HEK293 (cell line): Measurements from ENCODE around the gene SLC6A13.

Experiments
- CTCF ChIA-PET: fragments of 350-600 bp; formaldehyde crosslinking; extraction: SDS; loops from one replicate; lab custom pipeline; 2021; ENCODE audit warnings: antibody characterized with exemption; lab: Yijun Ruan, JAX
- POLR2A ChIA-PET: fragments of 300-600 bp; formaldehyde crosslinking; extraction: SDS; loops from one replicate; lab custom pipeline; 2020; ENCODE audit warnings: antibody characterized with exemption, inconsistent platforms; lab: Yijun Ruan, JAX
- H3K27ac ChIP-seq: fragments of 200-500 bp; sonication (Bioruptor generic); 2 replicates; pipeline ENCODE4 v1.5.1; 2014; ENCODE audit warnings: low read depth, low read length, control low read depth, inconsistent platforms; ENCODE audit errors: extremely low read depth
- H3K36me3 ChIP-seq, 2 experiments: fragments of 200-500 bp in 1 of 2; sonication (Bioruptor generic) in 1 of 2; 1 replicate in 1 of 2; 2 replicates in 1 of 2; pipeline ENCODE4 v1.5.1; 2014 to 2017; ENCODE audit warnings: inconsistent platforms in 2 of 2, low read length in 2 of 2; ENCODE audit not compliant: control insufficient read depth in 2 of 2, insufficient read depth in 1 of 2
- H3K4me1 ChIP-seq: fragments of 200-500 bp; sonication (Bioruptor generic); 2 replicates; pipeline ENCODE4 v1.5.1; 2014; ENCODE audit warnings: mild to moderate bottlenecking, low read length, inconsistent platforms; ENCODE audit not compliant: control insufficient read depth, insufficient read depth
- H3K4me3 ChIP-seq: 2 replicates; pipeline ENCODE4 v1.5.1; 2011; ENCODE audit warnings: low read depth, mild to moderate bottlenecking, control low read depth, low read length, moderate library complexity
- H3K9me3 ChIP-seq: fragments of 200-500 bp; sonication (Bioruptor generic); 2 replicates; pipeline ENCODE4 v1.5.1; 2014; ENCODE audit warnings: low read depth, low read length, inconsistent platforms; ENCODE audit not compliant: control insufficient read depth, insufficient read depth
- ATF2 ChIP-seq: fragments of 450-650 bp; formaldehyde crosslinking; IDR thresholded peaks from 2 replicates; pipeline ENCODE4 v1.5.1; 2016; ENCODE audit warnings: missing biosample characterization, missing genetic modification characterization, low read depth
- HOXD13 ChIP-seq: sonication (generic); formaldehyde crosslinking; IDR thresholded peaks from 2 replicates; pipeline ENCODE4 v1.8.0; 2022; ENCODE audit warnings: missing genetic modification reagents, borderline replicate concordance
- PRDM2 ChIP-seq: fragments of 450-650 bp; formaldehyde crosslinking; IDR thresholded peaks from 2 replicates; pipeline ENCODE4 v1.5.1; 2016; ENCODE audit warnings: missing biosample characterization, missing genetic modification characterization, borderline replicate concordance
- SCRT2 ChIP-seq: fragments of 450-650 bp; formaldehyde crosslinking; IDR thresholded peaks from 2 replicates; pipeline ENCODE4 v1.5.1; 2016; ENCODE audit warnings: missing biosample characterization, missing genetic modification characterization
- SETDB1 ChIP-seq: IDR thresholded peaks from one replicate; pipeline ENCODE4 v1.6.1; 2017; ENCODE audit warnings: mild to moderate bottlenecking, low read length, moderate library complexity, mixed read lengths; ENCODE audit not compliant: insufficient read length
- SP3 ChIP-seq: fragments of 450-650 bp; formaldehyde crosslinking; IDR thresholded peaks from 2 replicates; pipeline ENCODE4 v1.5.1; 2016; ENCODE audit warnings: missing biosample characterization, missing genetic modification characterization
- ZBTB6 ChIP-seq: fragments of 450-650 bp; formaldehyde crosslinking; IDR thresholded peaks from 2 replicates; pipeline ENCODE4 v1.5.1; 2017; ENCODE audit warnings: missing biosample characterization, missing genetic modification characterization
- ZFP3 ChIP-seq: fragments of 450-650 bp; formaldehyde crosslinking; IDR thresholded peaks from 2 replicates; pipeline ENCODE4 v1.5.1; 2016; ENCODE audit warnings: low read depth, missing biosample characterization, missing genetic modification characterization
- ZNF175 ChIP-seq: fragments of 450-650 bp; formaldehyde crosslinking; IDR thresholded peaks from 2 replicates; pipeline ENCODE4 v1.5.1; 2016; ENCODE audit warnings: missing biosample characterization, missing genetic modification characterization
- ZNF239 ChIP-seq: fragments of 450-650 bp; formaldehyde crosslinking; IDR thresholded peaks from 2 replicates; pipeline ENCODE4 v1.5.1; 2016; ENCODE audit warnings: missing biosample characterization, missing genetic modification characterization
- ZNF529 ChIP-seq: fragments of 450-650 bp; formaldehyde crosslinking; IDR thresholded peaks from 2 replicates; pipeline ENCODE4 v1.5.1; 2017; ENCODE audit warnings: missing genetic modification characterization, missing biosample characterization; ENCODE audit not compliant: insufficient replicate concordance
- ZNF548 ChIP-seq: fragments of 450-650 bp; formaldehyde crosslinking; IDR thresholded peaks from 2 replicates; pipeline ENCODE4 v1.5.1; 2016; ENCODE audit warnings: missing biosample characterization, missing genetic modification characterization
- ZNF747 ChIP-seq: fragments of 450-650 bp; formaldehyde crosslinking; IDR thresholded peaks from 2 replicates; pipeline ENCODE4 v1.5.1; 2016; ENCODE audit warnings: missing biosample characterization, missing genetic modification characterization
- ZSCAN23 ChIP-seq: fragments of 450-650 bp; formaldehyde crosslinking; IDR thresholded peaks from 2 replicates; pipeline ENCODE4 v1.5.1; 2016; ENCODE audit warnings: missing biosample characterization, missing genetic modification characterization
- TF ChIP-seq, protein P1 (sequence below): fragments of 450-650 bp; formaldehyde crosslinking; optimal IDR thresholded peaks from 2 replicates; pipeline ENCODE3; 2016; ENCODE audit warnings: missing biosample characterization, mild to moderate bottlenecking, missing genetic modification characterization
- TF ChIP-seq, protein P2 (sequence below): fragments of 450-650 bp; formaldehyde crosslinking; IDR thresholded peaks from 2 replicates; pipeline ENCODE4 v1.5.1; 2016; ENCODE audit warnings: missing biosample characterization, missing genetic modification characterization
- TF ChIP-seq, protein P3 (sequence below): fragments of 450-650 bp; formaldehyde crosslinking; IDR thresholded peaks from 2 replicates; pipeline ENCODE4 v1.5.1; 2016; ENCODE audit warnings: missing biosample characterization, missing genetic modification characterization
- TF ChIP-seq, protein P4 (sequence below): fragments of 450-650 bp; formaldehyde crosslinking; IDR thresholded peaks from 2 replicates; pipeline ENCODE4 v1.5.1; 2016; ENCODE audit warnings: missing biosample characterization, missing genetic modification characterization

The SLC6A13 gene

DNA sequence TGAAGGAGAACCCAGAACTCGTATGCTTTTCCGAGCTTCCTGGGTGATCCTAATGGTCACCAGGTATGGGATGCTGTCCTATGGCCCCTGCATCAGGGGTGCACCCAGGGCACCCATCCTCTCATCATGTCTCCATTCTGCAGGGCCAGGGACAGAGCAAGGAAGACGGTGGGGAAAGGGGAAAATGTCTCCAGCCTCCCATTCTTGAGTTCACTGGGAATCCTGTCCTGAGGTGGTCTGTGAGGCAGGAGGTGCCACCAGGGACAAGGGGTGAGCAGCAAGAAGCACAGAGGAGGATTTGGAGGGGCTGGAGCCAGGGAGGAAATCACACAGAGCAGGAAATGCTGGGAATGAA is 33.8 kb downstream of the SLC6A13 start:
- ChIA-PET CTCF (no interaction called here), POLR2A (no interaction called here)

More for the DNA sequence above, 33.8 kb downstream of the SLC6A13 start:
- H3K27ac ChIP-seq: no peak overlapping the region
- TF ChIP-seq, protein P1, sequence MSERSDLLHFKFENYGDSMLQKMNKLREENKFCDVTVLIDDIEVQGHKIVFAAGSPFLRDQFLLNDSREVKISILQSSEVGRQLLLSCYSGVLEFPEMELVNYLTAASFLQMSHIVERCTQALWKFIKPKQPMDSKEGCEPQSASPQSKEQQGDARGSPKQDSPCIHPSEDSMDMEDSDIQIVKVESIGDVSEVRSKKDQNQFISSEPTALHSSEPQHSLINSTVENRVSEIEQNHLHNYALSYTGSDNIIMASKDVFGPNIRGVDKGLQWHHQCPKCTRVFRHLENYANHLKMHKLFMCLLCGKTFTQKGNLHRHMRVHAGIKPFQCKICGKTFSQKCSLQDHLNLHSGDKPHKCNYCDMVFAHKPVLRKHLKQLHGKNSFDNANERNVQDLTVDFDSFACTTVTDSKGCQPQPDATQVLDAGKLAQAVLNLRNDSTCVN (tag by site-specific recombination): no peak
- TF ChIP-seq PRDM2 (tag by site-specific recombination): no peak
- TF ChIP-seq ZNF239 (tag by site-specific recombination): no peak
- no peak for TF ChIP-seq SCRT2 (tag by site-specific recombination)
- TF ChIP-seq, protein P2, sequence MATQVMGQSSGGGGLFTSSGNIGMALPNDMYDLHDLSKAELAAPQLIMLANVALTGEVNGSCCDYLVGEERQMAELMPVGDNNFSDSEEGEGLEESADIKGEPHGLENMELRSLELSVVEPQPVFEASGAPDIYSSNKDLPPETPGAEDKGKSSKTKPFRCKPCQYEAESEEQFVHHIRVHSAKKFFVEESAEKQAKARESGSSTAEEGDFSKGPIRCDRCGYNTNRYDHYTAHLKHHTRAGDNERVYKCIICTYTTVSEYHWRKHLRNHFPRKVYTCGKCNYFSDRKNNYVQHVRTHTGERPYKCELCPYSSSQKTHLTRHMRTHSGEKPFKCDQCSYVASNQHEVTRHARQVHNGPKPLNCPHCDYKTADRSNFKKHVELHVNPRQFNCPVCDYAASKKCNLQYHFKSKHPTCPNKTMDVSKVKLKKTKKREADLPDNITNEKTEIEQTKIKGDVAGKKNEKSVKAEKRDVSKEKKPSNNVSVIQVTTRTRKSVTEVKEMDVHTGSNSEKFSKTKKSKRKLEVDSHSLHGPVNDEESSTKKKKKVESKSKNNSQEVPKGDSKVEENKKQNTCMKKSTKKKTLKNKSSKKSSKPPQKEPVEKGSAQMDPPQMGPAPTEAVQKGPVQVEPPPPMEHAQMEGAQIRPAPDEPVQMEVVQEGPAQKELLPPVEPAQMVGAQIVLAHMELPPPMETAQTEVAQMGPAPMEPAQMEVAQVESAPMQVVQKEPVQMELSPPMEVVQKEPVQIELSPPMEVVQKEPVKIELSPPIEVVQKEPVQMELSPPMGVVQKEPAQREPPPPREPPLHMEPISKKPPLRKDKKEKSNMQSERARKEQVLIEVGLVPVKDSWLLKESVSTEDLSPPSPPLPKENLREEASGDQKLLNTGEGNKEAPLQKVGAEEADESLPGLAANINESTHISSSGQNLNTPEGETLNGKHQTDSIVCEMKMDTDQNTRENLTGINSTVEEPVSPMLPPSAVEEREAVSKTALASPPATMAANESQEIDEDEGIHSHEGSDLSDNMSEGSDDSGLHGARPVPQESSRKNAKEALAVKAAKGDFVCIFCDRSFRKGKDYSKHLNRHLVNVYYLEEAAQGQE (tag by site-specific recombination): no peak
- no peak for TF ChIP-seq ATF2 (tag by site-specific recombination)
- TF ChIP-seq ZNF548: no peak
- TF ChIP-seq, protein P3, sequence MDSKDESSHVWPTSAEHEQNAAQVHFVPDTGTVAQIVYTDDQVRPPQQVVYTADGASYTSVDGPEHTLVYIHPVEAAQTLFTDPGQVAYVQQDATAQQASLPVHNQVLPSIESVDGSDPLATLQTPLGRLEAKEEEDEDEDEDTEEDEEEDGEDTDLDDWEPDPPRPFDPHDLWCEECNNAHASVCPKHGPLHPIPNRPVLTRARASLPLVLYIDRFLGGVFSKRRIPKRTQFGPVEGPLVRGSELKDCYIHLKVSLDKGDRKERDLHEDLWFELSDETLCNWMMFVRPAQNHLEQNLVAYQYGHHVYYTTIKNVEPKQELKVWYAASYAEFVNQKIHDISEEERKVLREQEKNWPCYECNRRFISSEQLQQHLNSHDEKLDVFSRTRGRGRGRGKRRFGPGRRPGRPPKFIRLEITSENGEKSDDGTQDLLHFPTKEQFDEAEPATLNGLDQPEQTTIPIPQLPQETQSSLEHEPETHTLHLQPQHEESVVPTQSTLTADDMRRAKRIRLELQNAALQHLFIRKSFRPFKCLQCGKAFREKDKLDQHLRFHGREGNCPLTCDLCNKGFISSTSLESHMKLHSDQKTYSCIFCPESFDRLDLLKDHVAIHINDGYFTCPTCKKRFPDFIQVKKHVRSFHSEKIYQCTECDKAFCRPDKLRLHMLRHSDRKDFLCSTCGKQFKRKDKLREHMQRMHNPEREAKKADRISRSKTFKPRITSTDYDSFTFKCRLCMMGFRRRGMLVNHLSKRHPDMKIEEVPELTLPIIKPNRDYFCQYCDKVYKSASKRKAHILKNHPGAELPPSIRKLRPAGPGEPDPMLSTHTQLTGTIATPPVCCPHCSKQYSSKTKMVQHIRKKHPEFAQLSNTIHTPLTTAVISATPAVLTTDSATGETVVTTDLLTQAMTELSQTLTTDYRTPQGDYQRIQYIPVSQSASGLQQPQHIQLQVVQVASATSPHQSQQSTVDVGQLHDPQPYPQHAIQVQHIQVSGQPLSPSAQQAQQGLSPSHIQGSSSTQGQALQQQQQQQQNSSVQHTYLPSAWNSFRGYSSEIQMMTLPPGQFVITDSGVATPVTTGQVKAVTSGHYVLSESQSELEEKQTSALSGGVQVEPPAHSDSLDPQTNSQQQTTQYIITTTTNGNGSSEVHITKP (tag by site-specific recombination): no peak
- TF ChIP-seq ZSCAN23 (tag by site-specific recombination): no peak
- TF ChIP-seq, protein P4, sequence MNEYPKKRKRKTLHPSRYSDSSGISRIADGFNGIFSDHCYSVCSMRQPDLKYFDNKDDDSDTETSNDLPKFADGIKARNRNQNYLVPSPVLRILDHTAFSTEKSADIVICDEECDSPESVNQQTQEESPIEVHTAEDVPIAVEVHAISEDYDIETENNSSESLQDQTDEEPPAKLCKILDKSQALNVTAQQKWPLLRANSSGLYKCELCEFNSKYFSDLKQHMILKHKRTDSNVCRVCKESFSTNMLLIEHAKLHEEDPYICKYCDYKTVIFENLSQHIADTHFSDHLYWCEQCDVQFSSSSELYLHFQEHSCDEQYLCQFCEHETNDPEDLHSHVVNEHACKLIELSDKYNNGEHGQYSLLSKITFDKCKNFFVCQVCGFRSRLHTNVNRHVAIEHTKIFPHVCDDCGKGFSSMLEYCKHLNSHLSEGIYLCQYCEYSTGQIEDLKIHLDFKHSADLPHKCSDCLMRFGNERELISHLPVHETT (tag by site-specific recombination): no peak
- no peak for TF ChIP-seq ZNF529 (tag by site-specific recombination)
- TF ChIP-seq SETDB1: no peak
- TF ChIP-seq ZNF747 (tag by site-specific recombination): no peak
- TF ChIP-seq ZFP3: no peak
- no peak for TF ChIP-seq SP3 (tag by site-specific recombination)
- TF ChIP-seq HOXD13 (CRISPR knock-in tag): no peak
- no peak for TF ChIP-seq ZNF175
- no peak for TF ChIP-seq ZBTB6
- no peaks in the 10 kb centered on the region for H3K36me3 ChIP-seq
- no peak overlapping the region for H3K4me3 ChIP-seq
- no peaks in the 10 kb centered on the region for H3K9me3 ChIP-seq
- H3K4me1 ChIP-seq: no peaks in the 10 kb centered on the region
